Heart left ventricle (tissue), 13 donors: ENCODE results near the gene PCBP3.

ENCODE experiments used
- CTCF ChIP-seq, 12 donors: fragments of 200-600 bp; sonication (generic) in 4 of 12; IDR thresholded peaks; one replicate each; pipeline versions ENCODE4 v1.5.0 to v1.8.0; 2018 to 2022; ENCODE audit warnings: antibody characterized with exemption in 12 of 12, mild to moderate bottlenecking in 5 of 12
- POLR2A ChIP-seq, 2 donors: fragments of 450-650 bp; IDR thresholded peaks; one replicate each; pipeline ENCODE4 v1.6.1; 2017; ENCODE audit warnings: antibody characterized with exemption in 2 of 2, mild to moderate bottlenecking in 2 of 2, moderate library complexity in 2 of 2
- donor health status: ischemic (EF 13 %, LVEDD 7.1; RV severe dilation, severe dysfunction).
- donor health status: DM: no; HTN: yes; CAD: no.
- donor health status: DM: no; HTN: no; CAD: no.
- donor health status: ischemic (EF 25% LVEDD 6.9; RV normal size, moderate dysfunction).
- donor health status: ischemic (EF 25% LVEDD 5.7; RV mildly dilated, moderate dysfunction).
- donor health status: ischemic (EF 35%, LVEDD 5.7; RV mildly dilated, moderate dysfunction).
- donor health status: nonischemic (EF 11% LVEDD 7.7; RV severe dilation, severe dysfunction).
- donor health status: DM: yes; HTN: yes; CAD: no.
- donor health status: PGD.
- donor health status: ischemic (EF 29% LVEDD 5.4; RV normal size, mild dysfunction).
- donor health status: nonischemic (EF 23%, LVEDD 6.1; RV moderate dilation, normal function).

GRCh38 chr21:45877171-45877438 lies 233.6 kb downstream of the PCBP3 start:
- TF ChIP-seq CTCF (IDR thresholded peaks at IDR 0.05) = no peak
- TF ChIP-seq POLR2A (IDR thresholded peaks at IDR 0.05) = no peak
